H1 (cell line): ENCODE results near the gene HTATSF1. TPM values are rescaled to one million over a fixed set of nuclear protein-coding genes. Genes with fewer than 3 reads are reported as not detected.

Experiments
- EZH2 ChIP-seq: fragments of 200-600 bp; sonication (generic); IDR thresholded peaks from 2 replicates; pipeline ENCODE4 v1.7.1; 2012; ENCODE audit warnings: low read depth, mild to moderate bottlenecking, moderate library complexity, low read length, inconsistent platforms; ENCODE audit not compliant: severe bottlenecking
- HDAC2 ChIP-seq, 2 experiments: fragments of 300-600 bp in 1 of 2; sonication (generic) in 1 of 2; IDR thresholded peaks; 2 replicates each; pipeline ENCODE4 v1.6.1; 2011 to 2012; ENCODE audit warnings: low read depth in 2 of 2, low read length in 2 of 2, mild to moderate bottlenecking in 2 of 2, moderate library complexity in 2 of 2, borderline replicate concordance in 1 of 2, inconsistent platforms in 1 of 2
- NANOG ChIP-seq: IDR thresholded peaks from 2 replicates; pipeline ENCODE4 v1.6.1; 2011; ENCODE audit warnings: low read length, low read depth, mild to moderate bottlenecking, inconsistent platforms; ENCODE audit not compliant: insufficient read depth, poor library complexity, severe bottlenecking
- NRF1 ChIP-seq: IDR thresholded peaks from 2 replicates; pipeline ENCODE4 v1.6.1; 2011; ENCODE audit warnings: mild to moderate bottlenecking, low read depth, low read length, improper control_type of control experiment
- polyA plus RNA-seq, 7 experiments: library from polyadenylated mRNA; depleted of rRNA in 3 of 7; stranded (reverse) in 5 of 7; unstranded in 2 of 7; fragments of >200 nt in 5 of 7; fragments of 200-250 nt in 2 of 7; gene quantifications; 1 replicate in 5 of 7; 2 replicates in 1 of 7; 4 replicates in 1 of 7; pipeline versions ENCODE4 v1.2.1 to v1.2.3, GENCODE V29; 2011 to 2013; ENCODE audit warnings: missing spikeins in 2 of 7, mixed read lengths in 2 of 7
- total RNA-seq: library from RNA; stranded (reverse); fragmentation: NEBNext Ultra II Directional; extraction: Animal tissue kit (Norgen Biotek cat#: 25700); gene quantifications from 2 replicates; pipeline ENCODE4 v1.2.1, GENCODE V29; 2021
- TF ChIP-seq, protein P1 (sequence below): fragments of 300-600 bp; sonication (generic); IDR thresholded peaks from 2 replicates; pipeline ENCODE4 v1.7.1; 2012; ENCODE audit warnings: low read length, moderate library complexity, mild to moderate bottlenecking, inconsistent platforms; ENCODE audit not compliant: insufficient replicate concordance

HTATSF1 gene
- total and polyA plus RNA-seq, 2 of the 8 experiments (the other 6 are each of a cell fraction or from before 2014, with no cell fraction given): 1.2 to 49.3 TPM

DNA sequence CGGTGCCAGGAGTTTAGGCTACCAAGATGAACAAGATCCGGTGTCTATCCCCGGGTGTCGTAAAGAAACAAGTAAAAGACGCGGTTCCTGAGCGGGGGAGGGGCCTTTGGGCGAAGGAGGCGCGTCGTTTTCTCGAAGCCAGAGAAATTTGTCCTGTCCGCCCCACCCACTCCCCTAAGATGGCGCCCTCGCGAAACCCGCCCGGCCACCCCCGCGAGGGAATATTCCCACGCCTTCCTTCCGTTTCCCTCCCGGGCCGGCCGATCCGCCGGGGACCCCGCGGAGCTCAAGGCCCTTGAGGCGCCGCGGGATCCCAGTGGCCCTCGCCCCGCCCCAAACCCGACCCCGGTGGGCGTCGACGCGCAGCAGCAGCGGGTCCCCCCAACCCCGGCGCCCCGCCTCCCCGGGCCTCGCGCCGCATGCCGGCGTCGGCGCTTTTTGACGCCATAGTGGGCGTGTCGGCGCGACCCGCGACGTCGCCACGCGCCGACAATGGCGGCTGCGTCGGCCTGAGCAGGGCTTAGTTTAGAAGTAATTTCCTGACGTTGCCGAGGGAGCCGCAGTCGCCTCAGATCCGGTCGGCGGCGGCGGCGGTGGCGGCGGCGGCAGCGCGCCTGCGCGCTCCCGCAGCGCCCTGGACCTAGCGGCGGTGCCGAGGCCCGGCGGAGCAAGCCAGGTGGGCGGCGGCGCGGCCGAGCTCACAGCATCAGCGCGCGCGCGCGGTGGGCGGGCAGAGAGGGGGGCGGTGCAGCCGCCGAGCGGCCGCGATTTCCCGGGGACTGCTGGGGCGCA, 432 bp upstream of the HTATSF1 start (continued):
- TF ChIP-seq NANOG: no peak
- TF ChIP-seq, protein P1, sequence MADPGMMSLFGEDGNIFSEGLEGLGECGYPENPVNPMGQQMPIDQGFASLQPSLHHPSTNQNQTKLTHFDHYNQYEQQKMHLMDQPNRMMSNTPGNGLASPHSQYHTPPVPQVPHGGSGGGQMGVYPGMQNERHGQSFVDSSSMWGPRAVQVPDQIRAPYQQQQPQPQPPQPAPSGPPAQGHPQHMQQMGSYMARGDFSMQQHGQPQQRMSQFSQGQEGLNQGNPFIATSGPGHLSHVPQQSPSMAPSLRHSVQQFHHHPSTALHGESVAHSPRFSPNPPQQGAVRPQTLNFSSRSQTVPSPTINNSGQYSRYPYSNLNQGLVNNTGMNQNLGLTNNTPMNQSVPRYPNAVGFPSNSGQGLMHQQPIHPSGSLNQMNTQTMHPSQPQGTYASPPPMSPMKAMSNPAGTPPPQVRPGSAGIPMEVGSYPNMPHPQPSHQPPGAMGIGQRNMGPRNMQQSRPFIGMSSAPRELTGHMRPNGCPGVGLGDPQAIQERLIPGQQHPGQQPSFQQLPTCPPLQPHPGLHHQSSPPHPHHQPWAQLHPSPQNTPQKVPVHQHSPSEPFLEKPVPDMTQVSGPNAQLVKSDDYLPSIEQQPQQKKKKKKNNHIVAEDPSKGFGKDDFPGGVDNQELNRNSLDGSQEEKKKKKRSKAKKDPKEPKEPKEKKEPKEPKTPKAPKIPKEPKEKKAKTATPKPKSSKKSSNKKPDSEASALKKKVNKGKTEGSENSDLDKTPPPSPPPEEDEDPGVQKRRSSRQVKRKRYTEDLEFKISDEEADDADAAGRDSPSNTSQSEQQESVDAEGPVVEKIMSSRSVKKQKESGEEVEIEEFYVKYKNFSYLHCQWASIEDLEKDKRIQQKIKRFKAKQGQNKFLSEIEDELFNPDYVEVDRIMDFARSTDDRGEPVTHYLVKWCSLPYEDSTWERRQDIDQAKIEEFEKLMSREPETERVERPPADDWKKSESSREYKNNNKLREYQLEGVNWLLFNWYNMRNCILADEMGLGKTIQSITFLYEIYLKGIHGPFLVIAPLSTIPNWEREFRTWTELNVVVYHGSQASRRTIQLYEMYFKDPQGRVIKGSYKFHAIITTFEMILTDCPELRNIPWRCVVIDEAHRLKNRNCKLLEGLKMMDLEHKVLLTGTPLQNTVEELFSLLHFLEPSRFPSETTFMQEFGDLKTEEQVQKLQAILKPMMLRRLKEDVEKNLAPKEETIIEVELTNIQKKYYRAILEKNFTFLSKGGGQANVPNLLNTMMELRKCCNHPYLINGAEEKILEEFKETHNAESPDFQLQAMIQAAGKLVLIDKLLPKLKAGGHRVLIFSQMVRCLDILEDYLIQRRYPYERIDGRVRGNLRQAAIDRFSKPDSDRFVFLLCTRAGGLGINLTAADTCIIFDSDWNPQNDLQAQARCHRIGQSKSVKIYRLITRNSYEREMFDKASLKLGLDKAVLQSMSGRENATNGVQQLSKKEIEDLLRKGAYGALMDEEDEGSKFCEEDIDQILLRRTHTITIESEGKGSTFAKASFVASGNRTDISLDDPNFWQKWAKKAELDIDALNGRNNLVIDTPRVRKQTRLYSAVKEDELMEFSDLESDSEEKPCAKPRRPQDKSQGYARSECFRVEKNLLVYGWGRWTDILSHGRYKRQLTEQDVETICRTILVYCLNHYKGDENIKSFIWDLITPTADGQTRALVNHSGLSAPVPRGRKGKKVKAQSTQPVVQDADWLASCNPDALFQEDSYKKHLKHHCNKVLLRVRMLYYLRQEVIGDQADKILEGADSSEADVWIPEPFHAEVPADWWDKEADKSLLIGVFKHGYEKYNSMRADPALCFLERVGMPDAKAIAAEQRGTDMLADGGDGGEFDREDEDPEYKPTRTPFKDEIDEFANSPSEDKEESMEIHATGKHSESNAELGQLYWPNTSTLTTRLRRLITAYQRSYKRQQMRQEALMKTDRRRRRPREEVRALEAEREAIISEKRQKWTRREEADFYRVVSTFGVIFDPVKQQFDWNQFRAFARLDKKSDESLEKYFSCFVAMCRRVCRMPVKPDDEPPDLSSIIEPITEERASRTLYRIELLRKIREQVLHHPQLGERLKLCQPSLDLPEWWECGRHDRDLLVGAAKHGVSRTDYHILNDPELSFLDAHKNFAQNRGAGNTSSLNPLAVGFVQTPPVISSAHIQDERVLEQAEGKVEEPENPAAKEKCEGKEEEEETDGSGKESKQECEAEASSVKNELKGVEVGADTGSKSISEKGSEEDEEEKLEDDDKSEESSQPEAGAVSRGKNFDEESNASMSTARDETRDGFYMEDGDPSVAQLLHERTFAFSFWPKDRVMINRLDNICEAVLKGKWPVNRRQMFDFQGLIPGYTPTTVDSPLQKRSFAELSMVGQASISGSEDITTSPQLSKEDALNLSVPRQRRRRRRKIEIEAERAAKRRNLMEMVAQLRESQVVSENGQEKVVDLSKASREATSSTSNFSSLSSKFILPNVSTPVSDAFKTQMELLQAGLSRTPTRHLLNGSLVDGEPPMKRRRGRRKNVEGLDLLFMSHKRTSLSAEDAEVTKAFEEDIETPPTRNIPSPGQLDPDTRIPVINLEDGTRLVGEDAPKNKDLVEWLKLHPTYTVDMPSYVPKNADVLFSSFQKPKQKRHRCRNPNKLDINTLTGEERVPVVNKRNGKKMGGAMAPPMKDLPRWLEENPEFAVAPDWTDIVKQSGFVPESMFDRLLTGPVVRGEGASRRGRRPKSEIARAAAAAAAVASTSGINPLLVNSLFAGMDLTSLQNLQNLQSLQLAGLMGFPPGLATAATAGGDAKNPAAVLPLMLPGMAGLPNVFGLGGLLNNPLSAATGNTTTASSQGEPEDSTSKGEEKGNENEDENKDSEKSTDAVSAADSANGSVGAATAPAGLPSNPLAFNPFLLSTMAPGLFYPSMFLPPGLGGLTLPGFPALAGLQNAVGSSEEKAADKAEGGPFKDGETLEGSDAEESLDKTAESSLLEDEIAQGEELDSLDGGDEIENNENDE: no peak
- TF ChIP-seq NRF1: no peak
- TF ChIP-seq HDAC2 (IDR thresholded peaks at IDR 0.05; ENCODE audit: borderline replicate concordance in 1 of 2, low read depth in 2 of 2, low read length in 2 of 2): no peak
- no peak for TF ChIP-seq EZH2
